ENCODE data around the gene TIMP3. TPM values are rescaled to one million over a fixed set of nuclear protein-coding genes. Genes with fewer than 3 reads are reported as not detected.
A peak's percentile ranks its signal among the peaks of the same experiment; 100 is the strongest.

Gene TIMP3
- total RNA-seq (2022) (9.1 and 12.3 TPM in 2 replicates), Bru-seq, nascent RNA (percentile 51 among the genes with signal in this experiment), BruChase-seq, experiment 1, labeled RNA remaining after a 6-hour chase (percentile 55 among the genes with signal in this experiment), BruChase-seq, experiment 2, labeled RNA remaining after a 2-hour chase (percentile 47 among the genes with signal in this experiment)
- long read RNA-seq, full-length matches to known transcripts: 28 of 38 reads
- long read RNA-seq, partial matches to known transcripts: 3 of 38 reads
- long read RNA-seq, other reads (novel, unspliced or antisense): 7 of 38 reads

DNA sequence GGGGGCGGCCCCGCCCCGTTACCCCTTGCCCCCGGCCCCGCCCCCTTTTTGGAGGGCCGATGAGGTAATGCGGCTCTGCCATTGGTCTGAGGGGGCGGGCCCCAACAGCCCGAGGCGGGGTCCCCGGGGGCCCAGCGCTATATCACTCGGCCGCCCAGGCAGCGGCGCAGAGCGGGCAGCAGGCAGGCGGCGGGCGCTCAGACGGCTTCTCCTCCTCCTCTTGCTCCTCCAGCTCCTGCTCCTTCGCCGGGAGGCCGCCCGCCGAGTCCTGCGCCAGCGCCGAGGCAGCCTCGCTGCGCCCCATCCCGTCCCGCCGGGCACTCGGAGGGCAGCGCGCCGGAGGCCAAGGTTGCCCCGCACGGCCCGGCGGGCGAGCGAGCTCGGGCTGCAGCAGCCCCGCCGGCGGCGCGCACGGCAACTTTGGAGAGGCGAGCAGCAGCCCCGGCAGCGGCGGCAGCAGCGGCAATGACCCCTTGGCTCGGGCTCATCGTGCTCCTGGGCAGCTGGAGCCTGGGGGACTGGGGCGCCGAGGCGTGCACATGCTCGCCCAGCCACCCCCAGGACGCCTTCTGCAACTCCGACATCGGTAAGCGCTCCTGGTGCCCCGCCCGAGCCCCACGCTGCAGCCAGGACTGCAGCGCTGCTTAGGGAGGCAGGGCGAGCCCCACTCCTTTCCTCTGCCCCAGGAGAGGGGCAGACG is at the start of gene TIMP3:
Gene TIMP3 (plus strand): TSS at position 169 of the 700 bp plus-strand sequence. CDS start 297 bp downstream, at position 466.
- H3K27me3 Mint-ChIP-seq (ENCODE audit: unreplicated experiment): peaks cover 49% of the 10 kb centered on the region
- CTCF ChIA-PET: interaction anchor here (0.6 to 1.7 kb wide), 3 partner anchors 17 to 273 kb away, joined by 3 to 4 read pairs (median 3); no protein-coding TSS in a partner anchor
- no peak within 1 kb of the TSS for H3K27ac Mint-ChIP-seq (ENCODE audit: unreplicated experiment)
- H3K9me3 Mint-ChIP-seq (ENCODE audit: low read depth, unreplicated experiment): no peaks in the 10 kb centered on the region
- peak within 1 kb of the TSS; percentile 86 for H3K4me3 Mint-ChIP-seq (ENCODE audit: low read depth, unreplicated experiment)
- TF ChIP-seq, protein P1, sequence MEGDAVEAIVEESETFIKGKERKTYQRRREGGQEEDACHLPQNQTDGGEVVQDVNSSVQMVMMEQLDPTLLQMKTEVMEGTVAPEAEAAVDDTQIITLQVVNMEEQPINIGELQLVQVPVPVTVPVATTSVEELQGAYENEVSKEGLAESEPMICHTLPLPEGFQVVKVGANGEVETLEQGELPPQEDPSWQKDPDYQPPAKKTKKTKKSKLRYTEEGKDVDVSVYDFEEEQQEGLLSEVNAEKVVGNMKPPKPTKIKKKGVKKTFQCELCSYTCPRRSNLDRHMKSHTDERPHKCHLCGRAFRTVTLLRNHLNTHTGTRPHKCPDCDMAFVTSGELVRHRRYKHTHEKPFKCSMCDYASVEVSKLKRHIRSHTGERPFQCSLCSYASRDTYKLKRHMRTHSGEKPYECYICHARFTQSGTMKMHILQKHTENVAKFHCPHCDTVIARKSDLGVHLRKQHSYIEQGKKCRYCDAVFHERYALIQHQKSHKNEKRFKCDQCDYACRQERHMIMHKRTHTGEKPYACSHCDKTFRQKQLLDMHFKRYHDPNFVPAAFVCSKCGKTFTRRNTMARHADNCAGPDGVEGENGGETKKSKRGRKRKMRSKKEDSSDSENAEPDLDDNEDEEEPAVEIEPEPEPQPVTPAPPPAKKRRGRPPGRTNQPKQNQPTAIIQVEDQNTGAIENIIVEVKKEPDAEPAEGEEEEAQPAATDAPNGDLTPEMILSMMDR (IDR thresholded peaks at IDR 0.05; ENCODE audit: unreplicated experiment): no peak
- H3K36me3 Mint-ChIP-seq (ENCODE audit: insufficient read depth, unreplicated experiment): peaks cover 18% of the 10 kb centered on the region
- DNase-seq: peak; percentile 75
- intact Hi-C loops (cut with micrococcal nuclease; ENCODE audit: unreplicated experiment): no loop called here
- BruUV-seq (replicated peaks): no TSS peak
- peaks cover 14% of the 10 kb centered on the region for H3K4me1 Mint-ChIP-seq (ENCODE audit: low read depth, unreplicated experiment)

DNA sequence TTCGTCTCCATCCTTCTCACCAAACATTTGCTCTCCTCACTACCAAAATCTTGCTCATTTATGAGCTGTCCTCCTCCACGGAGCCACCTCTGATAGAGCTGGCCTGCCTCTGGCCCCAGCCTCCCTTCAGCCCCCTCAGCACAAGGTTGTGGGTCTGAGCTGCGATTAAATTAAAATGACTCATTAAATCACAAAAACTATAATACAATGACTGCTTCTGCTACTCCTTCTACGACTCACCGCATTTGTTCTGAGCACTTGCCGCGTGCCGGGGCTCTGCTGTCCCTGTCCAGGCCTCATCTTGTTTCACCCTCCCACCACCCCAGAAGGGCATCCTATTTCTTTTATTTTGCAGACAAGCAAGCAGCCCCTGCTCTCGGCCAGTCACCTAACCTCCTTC is 49.2 kb upstream of the TIMP3 start:
- no peak overlapping the region for H3K4me3 Mint-ChIP-seq (ENCODE audit: low read depth, unreplicated experiment)
- CTCF ChIA-PET: interaction anchor here (0.6 kb wide), 1 partner anchor 23 kb away, joined by 3 read pairs; no protein-coding TSS in a partner anchor
- TF ChIP-seq, protein P1 (IDR thresholded peaks at IDR 0.05; ENCODE audit: unreplicated experiment): no peak
- no peaks in the 10 kb centered on the region for H3K9me3 Mint-ChIP-seq (ENCODE audit: low read depth, unreplicated experiment)
- no peak for DNase-seq
- intact Hi-C loops (cut with micrococcal nuclease; ENCODE audit: unreplicated experiment): no loop called here
- BruUV-seq (replicated peaks): no TSS peak
- no peaks in the 10 kb centered on the region for H3K36me3 Mint-ChIP-seq (ENCODE audit: insufficient read depth, unreplicated experiment)
- H3K27me3 Mint-ChIP-seq (ENCODE audit: unreplicated experiment): no peaks in the 10 kb centered on the region
- H3K4me1 Mint-ChIP-seq (ENCODE audit: low read depth, unreplicated experiment): peaks cover 12% of the 10 kb centered on the region
- H3K27ac Mint-ChIP-seq (ENCODE audit: unreplicated experiment): no peak overlapping the region

DNA sequence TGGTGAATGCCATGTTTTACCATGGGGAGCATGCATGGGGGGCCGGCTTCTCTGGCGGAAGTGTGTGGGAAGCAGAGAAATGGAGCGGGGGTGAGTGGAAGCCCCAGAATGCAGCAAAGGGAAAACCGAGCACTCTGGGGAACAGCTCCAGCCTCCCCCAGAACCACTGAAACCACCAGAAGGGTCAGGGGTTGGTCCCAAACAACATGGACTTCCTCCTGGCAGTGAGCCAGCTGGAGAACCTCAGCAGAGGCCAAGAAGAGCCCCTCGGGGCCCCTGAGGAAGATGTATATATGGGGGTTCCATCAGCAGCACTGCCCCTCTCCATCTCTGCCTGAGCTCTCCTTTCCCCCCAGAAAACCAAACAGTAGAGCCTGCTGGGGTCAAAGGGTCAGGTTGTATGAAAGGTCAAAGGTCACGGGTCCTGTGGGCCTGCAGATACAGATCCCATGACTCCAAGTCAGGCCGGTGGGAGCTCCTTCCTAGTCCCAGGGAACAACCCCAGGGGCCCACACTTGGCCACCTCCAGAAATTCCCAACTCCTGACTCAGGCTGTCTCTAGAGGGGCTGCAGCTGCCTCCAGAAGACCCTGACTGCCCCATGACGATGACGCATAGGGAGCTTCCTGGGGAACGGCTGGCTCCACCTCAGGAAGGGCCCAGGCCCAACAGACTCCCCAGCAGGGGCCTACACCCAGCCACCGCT is 48.5 kb upstream of the TIMP3 start:
- BruUV-seq (replicated peaks): no TSS peak

DNA sequence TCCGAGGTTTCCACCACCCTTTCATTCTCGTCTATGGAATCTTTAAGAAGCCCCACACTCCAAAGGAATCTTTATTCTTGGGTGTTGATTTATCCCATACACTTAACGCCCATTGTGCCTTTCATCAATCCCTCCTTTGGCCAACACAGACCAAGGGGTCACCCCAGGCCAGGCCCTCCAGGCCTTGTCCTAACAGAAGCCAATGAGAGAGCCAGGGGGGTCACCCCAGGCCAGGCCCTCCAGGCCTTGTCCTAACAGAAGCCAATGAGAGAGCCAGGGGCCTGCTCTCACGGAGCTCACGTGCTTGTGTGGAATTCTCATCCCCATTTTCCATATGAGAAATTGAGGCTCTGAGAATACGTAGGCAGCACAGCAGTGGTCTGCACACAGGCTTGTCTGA is 47.9 kb upstream of the TIMP3 start:
- DNase-seq: no peak
- peaks cover 12% of the 10 kb centered on the region for H3K4me1 Mint-ChIP-seq (ENCODE audit: low read depth, unreplicated experiment)
- intact Hi-C loops (cut with micrococcal nuclease; ENCODE audit: unreplicated experiment): no loop called here
- CTCF ChIA-PET: no interaction called here
- H3K36me3 Mint-ChIP-seq (ENCODE audit: insufficient read depth, unreplicated experiment): no peaks in the 10 kb centered on the region
- no TSS peak for BruUV-seq (replicated peaks)
- no peaks in the 10 kb centered on the region for H3K27me3 Mint-ChIP-seq (ENCODE audit: unreplicated experiment)
- H3K4me3 Mint-ChIP-seq (ENCODE audit: low read depth, unreplicated experiment): no peak overlapping the region
- TF ChIP-seq, protein P1 (IDR thresholded peaks at IDR 0.05; ENCODE audit: unreplicated experiment): no peak
- no peaks in the 10 kb centered on the region for H3K9me3 Mint-ChIP-seq (ENCODE audit: low read depth, unreplicated experiment)
- no peak overlapping the region for H3K27ac Mint-ChIP-seq (ENCODE audit: unreplicated experiment)

More for the DNA sequence above, 48.5 kb upstream of the TIMP3 start:
- Mint-ChIP-seq H3K27ac (ENCODE audit: unreplicated experiment) (no peak overlapping the region), H3K9me3 (ENCODE audit: low read depth, unreplicated experiment) (no peaks in the 10 kb centered on the region), H3K4me1 (ENCODE audit: low read depth, unreplicated experiment) (peaks cover 12% of the 10 kb centered on the region), H3K4me3 (ENCODE audit: low read depth, unreplicated experiment) (no peak overlapping the region), H3K36me3 (ENCODE audit: insufficient read depth, unreplicated experiment) (no peaks in the 10 kb centered on the region), H3K27me3 (ENCODE audit: unreplicated experiment) (no peaks in the 10 kb centered on the region)
- CTCF ChIA-PET: no interaction called here
- DNase-seq: no peak
- TF ChIP-seq, protein P1 (IDR thresholded peaks at IDR 0.05; ENCODE audit: unreplicated experiment): no peak
- intact Hi-C loops (cut with micrococcal nuclease; ENCODE audit: unreplicated experiment): no loop called here
